HepG2 (cell line): ENCODE measurements around the gene TTC19. TPM values are rescaled to one million over a fixed set of nuclear protein-coding genes. Genes with fewer than 3 reads are reported as not detected.
A peak's percentile ranks its signal among the peaks of the same experiment; 100 is the strongest.

ENCODE experiments used
- ARNT ChIP-seq: fragments of 450-650 bp; IDR thresholded peaks from 2 replicates; pipeline ENCODE4 v1.6.1; 2017
- CBFB ChIP-seq: sonication (generic); formaldehyde crosslinking; IDR thresholded peaks from 2 replicates; pipeline ENCODE4 v1.4.0; 2020; ENCODE audit warnings: missing genetic modification reagents
- CBX2 ChIP-seq, 2 experiments: fragments of 200-600 bp in 1 of 2; sonication (generic); formaldehyde crosslinking in 1 of 2; IDR thresholded peaks; 2 replicates each; pipeline versions ENCODE4 v1.7.0 to v1.8.1; 2018 to 2022; ENCODE audit warnings: low read depth in 2 of 2, low read length in 1 of 2, mild to moderate bottlenecking in 1 of 2, missing genetic modification reagents in 1 of 2
- CEBPG ChIP-seq: IDR thresholded peaks from 2 replicates; pipeline ENCODE4 v1.6.1; 2016
- DNMT1 ChIP-seq: sonication (generic); formaldehyde crosslinking; IDR thresholded peaks from 2 replicates; pipeline ENCODE4 v1.5.1; 2020; ENCODE audit warnings: mild to moderate bottlenecking, missing genetic modification reagents
- DRAP1 ChIP-seq: IDR thresholded peaks from 2 replicates; pipeline ENCODE4 v1.6.1; 2016; ENCODE audit warnings: missing genetic modification reagents, missing compliant biosample characterization
- E2F5 ChIP-seq: sonication (generic); formaldehyde crosslinking; conservative IDR thresholded peaks from 2 replicates; pipeline ENCODE4 v1.4.0; 2020; ENCODE audit warnings: missing genetic modification reagents
- ESRRA ChIP-seq: sonication (generic); formaldehyde crosslinking; IDR thresholded peaks from 2 replicates; pipeline ENCODE4 v1.5.1; 2020; ENCODE audit warnings: mild to moderate bottlenecking, low read depth, missing genetic modification reagents
- FOXA1 ChIP-seq, 2 experiments: fragments of 450-650 bp in 1 of 2; sonication (generic) in 1 of 2; formaldehyde crosslinking in 1 of 2; IDR thresholded peaks; 2 replicates each; pipeline versions ENCODE4 v1.4.0 to v1.6.1; 2016 to 2020; ENCODE audit warnings: missing genetic modification reagents in 1 of 2
- HIVEP1 ChIP-seq: sonication (generic); formaldehyde crosslinking; IDR thresholded peaks from 2 replicates; pipeline ENCODE4 v1.4.0; 2020; ENCODE audit warnings: mild to moderate bottlenecking, missing genetic modification reagents
- HNRNPUL1 ChIP-seq: fragments of 200-400 bp; formaldehyde crosslinking; IDR thresholded peaks from 2 replicates; pipeline ENCODE4 v1.6.1; 2017; ENCODE audit warnings: low read depth, mild to moderate bottlenecking, low read length, moderate library complexity
- KDM3A ChIP-seq: IDR thresholded peaks from 2 replicates; pipeline ENCODE4 v1.6.1; 2018; ENCODE audit warnings: low read depth, missing compliant biosample characterization
- NKX3-1 ChIP-seq: sonication (generic); formaldehyde crosslinking; IDR thresholded peaks from 2 replicates; pipeline ENCODE4 v1.5.0; 2020; ENCODE audit warnings: missing genetic modification reagents
- NR2F1 ChIP-seq, 2 experiments: fragments of 450-650 bp in 1 of 2; formaldehyde crosslinking in 1 of 2; IDR thresholded peaks; 2 replicates each; pipeline versions ENCODE4 v1.5.0 to v1.6.1; 2016 to 2020; ENCODE audit warnings: mild to moderate bottlenecking in 1 of 2, missing compliant biosample characterization in 1 of 2, missing genetic modification reagents in 1 of 2, moderate library complexity in 1 of 2
- POLR2A ChIP-seq, 2 experiments: IDR thresholded peaks; 2 replicates each; pipeline ENCODE4 v1.6.1; 2011; ENCODE audit warnings: low read depth in 2 of 2, low read length in 2 of 2, mild to moderate bottlenecking in 1 of 2, moderate library complexity in 1 of 2; ENCODE audit not compliant: insufficient read depth in 1 of 2
- SOX6 ChIP-seq, 2 experiments: fragments of 450-650 bp in 1 of 2; sonication (generic) in 1 of 2; formaldehyde crosslinking in 1 of 2; IDR thresholded peaks; 2 replicates each; pipeline versions ENCODE4 v1.4.0 to v1.6.1; 2017 to 2020; ENCODE audit warnings: antibody characterized with exemption in 1 of 2, mild to moderate bottlenecking in 1 of 2, missing genetic modification reagents in 1 of 2
- TBP ChIP-seq: sonication (generic); formaldehyde crosslinking; IDR thresholded peaks from 2 replicates; pipeline ENCODE4 v1.5.0; 2020; ENCODE audit warnings: missing genetic modification reagents
- ZBTB1 ChIP-seq: sonication (generic); formaldehyde crosslinking; IDR thresholded peaks from 2 replicates; pipeline ENCODE4 v1.4.0; 2020; ENCODE audit warnings: missing genetic modification reagents, borderline replicate concordance
- ZFP37 ChIP-seq: sonication (generic); formaldehyde crosslinking; IDR thresholded peaks from 2 replicates; pipeline ENCODE4 v1.4.0; 2020; ENCODE audit warnings: missing genetic modification reagents, borderline replicate concordance
- ZNF101 ChIP-seq: sonication (generic); formaldehyde crosslinking; IDR thresholded peaks from 2 replicates; pipeline ENCODE4 v1.4.0; 2020; ENCODE audit warnings: mild to moderate bottlenecking, low read depth, missing genetic modification reagents, borderline replicate concordance
- ZNF256 ChIP-seq: sonication (generic); formaldehyde crosslinking; conservative IDR thresholded peaks from 2 replicates; pipeline ENCODE4 v1.4.0; 2020; ENCODE audit warnings: missing genetic modification reagents
- ZNF513 ChIP-seq: sonication (generic); formaldehyde crosslinking; conservative IDR thresholded peaks from 2 replicates; pipeline ENCODE4 v1.5.0; 2020; ENCODE audit warnings: missing genetic modification reagents
- ZNF746 ChIP-seq: sonication (generic); formaldehyde crosslinking; IDR thresholded peaks from 2 replicates; pipeline ENCODE4 v1.8.0; 2022; ENCODE audit warnings: mild to moderate bottlenecking, missing genetic modification reagents
- ZNF83 ChIP-seq: sonication (generic); formaldehyde crosslinking; IDR thresholded peaks from 2 replicates; pipeline ENCODE4 v1.4.0; 2020; ENCODE audit warnings: missing genetic modification reagents, mild to moderate bottlenecking, borderline replicate concordance
- ZNF891 ChIP-seq: sonication (generic); formaldehyde crosslinking; IDR thresholded peaks from 2 replicates; pipeline ENCODE4 v1.5.0; 2020; ENCODE audit warnings: mild to moderate bottlenecking, missing genetic modification reagents
- ZSCAN9 ChIP-seq: IDR thresholded peaks from 2 replicates; pipeline ENCODE4 v1.6.1; 2016; ENCODE audit warnings: borderline replicate concordance
- polyA plus RNA-seq, 8 experiments: library from polyadenylated mRNA; depleted of rRNA in 3 of 8; stranded (reverse) in 7 of 8; unstranded in 1 of 8; fragments of >200 nt; fragmentation: Illumina TruSeq in 4 of 8; extraction: Trizol in 4 of 8; gene quantifications; 2 replicates each; pipeline versions ENCODE4 v1.2.1 to v1.2.3, GENCODE V29; 2011 to 2016; ENCODE audit warnings: low read depth in 4 of 8, missing spikeins in 1 of 8, mixed read lengths in 1 of 8; ENCODE audit not compliant: insufficient read depth in 1 of 8
- total RNA-seq, 5 experiments: library from RNA; depleted of rRNA; stranded (reverse); fragments of >200 nt; fragmentation: Illumina TruSeq; extraction: Trizol; gene quantifications; 2 replicates each; pipeline ENCODE4 v1.2.3, GENCODE V29; 2016; ENCODE audit warnings: low read depth in 1 of 5
- TF ChIP-seq, protein P1 (sequence below): sonication (generic); formaldehyde crosslinking; IDR thresholded peaks from 2 replicates; pipeline ENCODE4 v1.5.1; 2020; ENCODE audit warnings: mild to moderate bottlenecking, moderate library complexity, missing genetic modification reagents

The TTC19 gene
- total and polyA plus RNA-seq, 2 of the 13 experiments (the other 11 are each of a cell fraction or from before 2014, with no cell fraction given): 4.4 to 24.3 TPM

DNA sequence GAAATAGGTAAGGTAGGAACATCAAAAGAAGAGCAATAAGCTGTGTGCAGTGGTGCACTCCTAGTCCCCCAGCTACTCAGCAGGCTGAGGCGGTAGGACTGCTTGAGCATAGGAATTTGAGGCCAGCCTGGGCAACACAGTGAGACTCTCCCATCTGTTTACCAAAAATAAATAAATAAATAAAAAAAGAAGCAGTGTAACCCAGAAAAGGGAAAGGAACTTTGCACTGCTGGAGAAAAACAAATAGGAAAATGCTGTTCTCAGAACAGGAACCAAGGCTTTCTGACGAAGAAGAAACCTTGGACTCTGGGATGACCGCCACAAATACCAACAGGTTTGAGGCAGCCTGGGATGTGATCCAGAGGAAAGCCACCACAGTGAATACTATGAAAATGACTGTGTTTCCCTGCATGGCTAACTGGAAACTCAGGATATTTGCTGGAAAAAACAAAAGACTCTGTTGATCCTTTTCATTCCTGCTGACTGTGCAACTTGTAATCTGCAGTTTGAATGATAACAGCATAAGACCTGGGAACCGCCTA lies 41.2 kb downstream of the TTC19 start (continued):
- TF ChIP-seq DNMT1 (CRISPR knock-in tag): no peak
- no peak for TF ChIP-seq KDM3A (CRISPR knock-in tag)
- TF ChIP-seq ZNF256 (CRISPR knock-in tag): no peak
- no peak for TF ChIP-seq TBP (CRISPR knock-in tag)
- no peak for TF ChIP-seq NKX3-1 (CRISPR knock-in tag)
- no peak for TF ChIP-seq HNRNPUL1
- no peak for TF ChIP-seq ARNT
- no peak for TF ChIP-seq HIVEP1
- TF ChIP-seq ZNF83 (CRISPR knock-in tag): no peak
- 0 out of 2 replicates have a peak, but pooled peaks have one; percentile 4 for TF ChIP-seq CEBPG (CRISPR knock-in tag)
- peak; percentile 6; the same call in 1 of the 2 replicates for TF ChIP-seq FOXA1 (IDR thresholded peaks at IDR 0.05)
- TF ChIP-seq FOXA1 (CRISPR knock-in tag; IDR thresholded peaks at IDR 0.05): no peak; the same call in 1 of the 2 replicates
- no peak for TF ChIP-seq POLR2A (IDR thresholded peaks at IDR 0.05; ENCODE audit: insufficient read depth in 1 of 2, low read depth in 2 of 2, low read length in 2 of 2)
- no peak for TF ChIP-seq ZFP37
- TF ChIP-seq, protein P1, sequence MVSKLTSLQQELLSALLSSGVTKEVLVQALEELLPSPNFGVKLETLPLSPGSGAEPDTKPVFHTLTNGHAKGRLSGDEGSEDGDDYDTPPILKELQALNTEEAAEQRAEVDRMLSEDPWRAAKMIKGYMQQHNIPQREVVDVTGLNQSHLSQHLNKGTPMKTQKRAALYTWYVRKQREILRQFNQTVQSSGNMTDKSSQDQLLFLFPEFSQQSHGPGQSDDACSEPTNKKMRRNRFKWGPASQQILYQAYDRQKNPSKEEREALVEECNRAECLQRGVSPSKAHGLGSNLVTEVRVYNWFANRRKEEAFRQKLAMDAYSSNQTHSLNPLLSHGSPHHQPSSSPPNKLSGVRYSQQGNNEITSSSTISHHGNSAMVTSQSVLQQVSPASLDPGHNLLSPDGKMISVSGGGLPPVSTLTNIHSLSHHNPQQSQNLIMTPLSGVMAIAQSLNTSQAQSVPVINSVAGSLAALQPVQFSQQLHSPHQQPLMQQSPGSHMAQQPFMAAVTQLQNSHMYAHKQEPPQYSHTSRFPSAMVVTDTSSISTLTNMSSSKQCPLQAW (CRISPR knock-in tag): 0 out of 2 replicates have a peak, but pooled peaks have one; percentile 30
- no peak for TF ChIP-seq ZNF746 (CRISPR knock-in tag)
- TF ChIP-seq CBX2 (IDR thresholded peaks at IDR 0.05; ENCODE audit: low read depth, low read length): no peak
- no peak for TF ChIP-seq CBX2 (CRISPR knock-in tag; IDR thresholded peaks at IDR 0.05; ENCODE audit: low read depth)
- TF ChIP-seq ZNF513 (CRISPR knock-in tag): no peak
- TF ChIP-seq ZNF891 (CRISPR knock-in tag): no peak
- no peak for TF ChIP-seq ESRRA (CRISPR knock-in tag)
- no peak for TF ChIP-seq ZSCAN9
- TF ChIP-seq ZBTB1: no peak
- TF ChIP-seq E2F5 (CRISPR knock-in tag): no peak
- no peak for TF ChIP-seq ZNF101 (CRISPR knock-in tag)
- no peak for TF ChIP-seq NR2F1 (CRISPR knock-in tag; IDR thresholded peaks at IDR 0.05)
- no peak for TF ChIP-seq SOX6 (IDR thresholded peaks at IDR 0.05)
- TF ChIP-seq SOX6 (CRISPR knock-in tag; IDR thresholded peaks at IDR 0.05): peak; percentile 68
- 0 out of 2 replicates have a peak, but pooled peaks have one; percentile 36 for TF ChIP-seq CBFB (CRISPR knock-in tag)
- TF ChIP-seq DRAP1 (CRISPR knock-in tag): peak; percentile 15; the same call in 1 of the 2 replicates
